Measurements from ENCODE around the gene CACNA1H.

DNA sequence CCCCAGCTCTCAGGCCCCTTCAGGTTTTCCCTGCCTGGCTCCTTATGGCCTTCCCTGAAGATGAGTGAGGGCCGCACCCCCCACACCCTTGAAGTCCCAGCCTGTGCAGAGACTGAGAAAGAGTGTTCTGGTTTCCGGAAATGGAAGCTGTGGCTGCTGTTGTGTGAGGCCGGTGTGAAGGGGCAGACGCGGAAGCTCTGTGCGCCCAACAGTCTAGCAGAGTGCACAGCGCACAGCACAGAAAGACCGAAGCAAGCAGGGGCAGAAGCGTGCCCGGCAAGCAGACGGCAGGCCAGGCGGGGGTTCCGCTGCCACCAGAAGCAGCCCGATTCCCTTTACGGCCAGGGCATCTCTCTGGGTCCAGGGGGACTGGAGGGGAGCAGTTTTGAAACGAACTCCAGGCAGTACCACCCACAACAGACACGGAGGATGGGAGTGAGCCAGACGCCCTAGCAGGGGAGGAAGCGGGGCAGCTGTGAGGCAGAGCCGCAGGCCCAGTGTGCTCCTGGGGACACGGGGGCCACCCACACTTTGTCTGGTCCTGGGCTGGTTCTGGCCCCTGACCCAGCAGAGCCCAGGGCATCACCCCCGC is 55.4 kb downstream of the CACNA1H start:
- TF ChIP-seq KLF16 (IDR thresholded peaks at IDR 0.05) (no peak), ZNF707 (CRISPR knock-in tag; conservative IDR thresholded peaks at IDR 0.05) (no peak), JUND (IDR thresholded peaks at IDR 0.05; ENCODE audit: borderline replicate concordance, low read depth, low read length) (no peak), JUND (tag; IDR thresholded peaks at IDR 0.05; ENCODE audit: borderline replicate concordance, low read depth, low read length) (no peak), E2F3 (CRISPR knock-in tag; IDR thresholded peaks at IDR 0.05) (no peak)
- TF ChIP-seq, protein P1, sequence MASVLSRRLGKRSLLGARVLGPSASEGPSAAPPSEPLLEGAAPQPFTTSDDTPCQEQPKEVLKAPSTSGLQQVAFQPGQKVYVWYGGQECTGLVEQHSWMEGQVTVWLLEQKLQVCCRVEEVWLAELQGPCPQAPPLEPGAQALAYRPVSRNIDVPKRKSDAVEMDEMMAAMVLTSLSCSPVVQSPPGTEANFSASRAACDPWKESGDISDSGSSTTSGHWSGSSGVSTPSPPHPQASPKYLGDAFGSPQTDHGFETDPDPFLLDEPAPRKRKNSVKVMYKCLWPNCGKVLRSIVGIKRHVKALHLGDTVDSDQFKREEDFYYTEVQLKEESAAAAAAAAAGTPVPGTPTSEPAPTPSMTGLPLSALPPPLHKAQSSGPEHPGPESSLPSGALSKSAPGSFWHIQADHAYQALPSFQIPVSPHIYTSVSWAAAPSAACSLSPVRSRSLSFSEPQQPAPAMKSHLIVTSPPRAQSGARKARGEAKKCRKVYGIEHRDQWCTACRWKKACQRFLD (CRISPR knock-in tag; IDR thresholded peaks at IDR 0.05), result no peak

All from K562 (cell line).